KG1 (cell line): ENCODE data around the gene RAB38.
A peak's percentile ranks its signal among the peaks of the same experiment; 100 is the strongest.

Source experiments
- DNase-seq: peaks from one replicate; lab custom pipeline; 2025; lab: John Stamatoyannopoulos, UW

The RAB38 gene

GRCh38 chr11:88174709-88175568 lies at the start of gene RAB38:
Gene RAB38, minus strand, starts transcription at chr11:88175443. Its CDS starts 59 bp downstream, at chr11:88175384.
- peak; percentile 53 for DNase-seq

GRCh38 chr11:88213406-88213805 lies 38.2 kb upstream of the RAB38 start:
- DNase-seq: no peak

- DNase-seq: no peak
Measured at GRCh38 chr11:88212300-88212699, 37.1 kb upstream of the RAB38 start.

GRCh38 chr11:88208745-88209144 lies 33.5 kb upstream of the RAB38 start:
- peak; percentile 15 for DNase-seq

- no peak for DNase-seq
Measured at GRCh38 chr11:88206751-88207150, 31.5 kb upstream of the RAB38 start.

GRCh38 chr11:88204353-88204752 lies 29.1 kb upstream of the RAB38 start:
- DNase-seq: no peak

GRCh38 chr11:88203604-88204003 lies 28.4 kb upstream of the RAB38 start:
- DNase-seq: no peak

- DNase-seq: no peak
Measured at GRCh38 chr11:88202498-88202897, 27.3 kb upstream of the RAB38 start.

- no peak for DNase-seq
Measured at GRCh38 chr11:88196393-88196792, 21.1 kb upstream of the RAB38 start.

GRCh38 chr11:88195908-88196307 lies 20.7 kb upstream of the RAB38 start:
- DNase-seq: no peak

- no peak for DNase-seq
Measured at GRCh38 chr11:88194990-88195389, 19.7 kb upstream of the RAB38 start.

GRCh38 chr11:88193278-88193677 lies 18.0 kb upstream of the RAB38 start:
- no peak for DNase-seq

GRCh38 chr11:88188932-88189253 lies 13.7 kb upstream of the RAB38 start:
- DNase-seq: no peak

- DNase-seq: no peak
Measured at GRCh38 chr11:88188251-88188931, 13.1 kb upstream of the RAB38 start.

GRCh38 chr11:88183233-88183632 lies 8.0 kb upstream of the RAB38 start:
- no peak for DNase-seq

GRCh38 chr11:88181776-88182175 lies 6.5 kb upstream of the RAB38 start:
- DNase-seq: no peak

GRCh38 chr11:88179971-88180629 lies 4.9 kb upstream of the RAB38 start:
- no peak for DNase-seq

- no peak for DNase-seq
Measured at GRCh38 chr11:88179141-88179540, 3.9 kb upstream of the RAB38 start.

GRCh38 chr11:88178191-88178590 lies 2.9 kb upstream of the RAB38 start:
- no peak for DNase-seq

GRCh38 chr11:88175569-88176075 lies 379 bp upstream of the RAB38 start:
- no peak for DNase-seq

- DNase-seq: no peak
Measured at GRCh38 chr11:88173956-88174355, 1.3 kb downstream of the RAB38 start.

- DNase-seq: no peak
Measured at GRCh38 chr11:88171982-88172381, 3.3 kb downstream of the RAB38 start.

- no peak for DNase-seq
Measured at GRCh38 chr11:88170673-88171072, 4.6 kb downstream of the RAB38 start.
